Nephron (organoid): Measurements from ENCODE around the gene ZWILCH.

Experiments used
- H3K27ac Mint-ChIP-seq, 3 experiments: 2 replicates each; pipeline ENCODE4 v1.8.0; 2020; ENCODE audit warnings: mixed read lengths in 3 of 3, mild to moderate bottlenecking in 2 of 3, moderate library complexity in 1 of 3
- H3K27me3 Mint-ChIP-seq: 2 replicates; pipeline ENCODE4 v1.8.0; 2021; ENCODE audit warnings: low read depth, mild to moderate bottlenecking, moderate library complexity, mixed read lengths
- H3K36me3 Mint-ChIP-seq: 2 replicates; pipeline ENCODE4 v1.8.0; 2020; ENCODE audit warnings: low read depth, mixed read lengths
- H3K4me1 Mint-ChIP-seq: 2 replicates; pipeline ENCODE4 v1.8.0; 2020; ENCODE audit warnings: mixed read lengths
- H3K4me3 Mint-ChIP-seq, 3 experiments: 2 replicates each; pipeline ENCODE4 v1.8.0; 2020; ENCODE audit warnings: mild to moderate bottlenecking in 3 of 3, mixed read lengths in 3 of 3, moderate library complexity in 2 of 3
- H3K9me3 Mint-ChIP-seq: 2 replicates; pipeline ENCODE4 v1.8.0; 2020; ENCODE audit warnings: mixed read lengths
- TF ChIP-seq, protein P1 (sequence below), 3 experiments: fragments of 200-600 bp; sonication (generic); IDR thresholded peaks; one replicate each; pipeline ENCODE4 v1.5.0; 2021; ENCODE audit warnings: antibody characterized with exemption in 3 of 3; ENCODE audit not compliant: unreplicated experiment in 3 of 3

The ZWILCH gene

DNA sequence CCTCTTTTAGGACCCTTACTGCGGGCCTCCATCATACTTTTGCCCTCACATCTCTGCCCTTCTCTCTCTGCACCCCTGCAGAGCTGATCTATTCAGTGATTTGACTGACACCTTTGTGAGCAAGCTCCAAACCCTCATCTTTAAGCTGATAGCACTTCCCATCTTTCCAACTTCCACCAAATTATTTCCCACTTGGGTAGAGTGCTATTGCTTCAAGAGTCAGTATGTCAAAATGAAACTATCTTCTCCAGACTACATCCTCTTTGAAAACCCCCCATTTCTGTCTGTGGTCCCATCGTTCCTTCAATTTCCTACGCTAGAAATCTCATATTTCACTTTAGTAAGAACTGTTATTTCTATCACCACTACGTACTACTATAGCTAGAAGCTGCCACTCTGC lies 19.7 kb downstream of the ZWILCH start:
- Mint-ChIP-seq H3K27ac (no peak overlapping the region), H3K9me3 (no peaks in the 10 kb centered on the region), H3K27me3 (no peaks in the 10 kb centered on the region), H3K36me3 (peaks cover 16% of the 10 kb centered on the region), H3K4me1 (no peaks in the 10 kb centered on the region), H3K4me3 (no peak overlapping the region)
- TF ChIP-seq, protein P1, sequence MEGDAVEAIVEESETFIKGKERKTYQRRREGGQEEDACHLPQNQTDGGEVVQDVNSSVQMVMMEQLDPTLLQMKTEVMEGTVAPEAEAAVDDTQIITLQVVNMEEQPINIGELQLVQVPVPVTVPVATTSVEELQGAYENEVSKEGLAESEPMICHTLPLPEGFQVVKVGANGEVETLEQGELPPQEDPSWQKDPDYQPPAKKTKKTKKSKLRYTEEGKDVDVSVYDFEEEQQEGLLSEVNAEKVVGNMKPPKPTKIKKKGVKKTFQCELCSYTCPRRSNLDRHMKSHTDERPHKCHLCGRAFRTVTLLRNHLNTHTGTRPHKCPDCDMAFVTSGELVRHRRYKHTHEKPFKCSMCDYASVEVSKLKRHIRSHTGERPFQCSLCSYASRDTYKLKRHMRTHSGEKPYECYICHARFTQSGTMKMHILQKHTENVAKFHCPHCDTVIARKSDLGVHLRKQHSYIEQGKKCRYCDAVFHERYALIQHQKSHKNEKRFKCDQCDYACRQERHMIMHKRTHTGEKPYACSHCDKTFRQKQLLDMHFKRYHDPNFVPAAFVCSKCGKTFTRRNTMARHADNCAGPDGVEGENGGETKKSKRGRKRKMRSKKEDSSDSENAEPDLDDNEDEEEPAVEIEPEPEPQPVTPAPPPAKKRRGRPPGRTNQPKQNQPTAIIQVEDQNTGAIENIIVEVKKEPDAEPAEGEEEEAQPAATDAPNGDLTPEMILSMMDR (IDR thresholded peaks at IDR 0.05; ENCODE audit: unreplicated experiment in 3 of 3): no peak

DNA sequence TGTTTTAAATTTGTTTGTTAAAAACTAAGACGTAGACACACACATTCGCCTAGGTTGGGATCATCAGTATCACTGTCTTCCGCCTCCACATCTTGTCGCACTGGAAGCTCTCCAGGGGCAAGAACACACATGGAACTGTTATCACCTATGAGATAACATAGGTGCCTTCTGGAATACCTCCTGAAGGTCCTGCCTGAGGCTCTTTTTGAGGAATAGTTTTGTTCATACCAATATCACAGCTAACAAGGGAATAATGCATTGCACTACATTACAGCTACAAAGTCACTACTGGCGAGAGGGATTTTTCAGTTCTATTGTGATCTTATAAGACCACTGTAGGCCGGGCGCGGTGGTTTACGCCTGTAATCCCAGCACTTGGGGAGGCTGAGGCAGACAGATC lies 29.9 kb downstream of the ZWILCH start:
- Mint-ChIP-seq H3K4me1 (no peaks in the 10 kb centered on the region), H3K27me3 (no peaks in the 10 kb centered on the region), H3K4me3 (no peak overlapping the region), H3K36me3 (peaks cover 28% of the 10 kb centered on the region), H3K27ac (no peak overlapping the region), H3K9me3 (no peaks in the 10 kb centered on the region)
- TF ChIP-seq, protein P1 (IDR thresholded peaks at IDR 0.05; ENCODE audit: unreplicated experiment in 3 of 3): no peak

DNA sequence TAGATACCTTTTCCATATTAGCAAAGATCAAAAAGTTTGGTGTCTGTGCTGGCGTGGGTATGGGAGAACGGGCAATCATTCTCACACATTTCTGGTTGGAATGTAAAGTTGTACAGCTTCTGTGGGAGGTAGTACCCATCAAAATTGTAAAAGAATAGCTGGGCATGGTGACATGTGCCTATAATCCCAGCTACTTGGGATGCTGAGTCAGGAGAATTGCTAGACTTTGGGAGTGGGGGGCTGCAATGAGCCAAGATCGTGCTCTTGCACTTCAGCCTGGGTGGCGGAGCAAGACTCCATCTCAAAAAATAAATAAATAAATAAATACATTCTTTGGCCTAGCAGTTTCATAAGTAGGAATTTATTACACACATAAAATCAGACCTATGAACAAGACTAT lies 37.8 kb downstream of the ZWILCH start:
- no peaks in the 10 kb centered on the region for H3K9me3 Mint-ChIP-seq
- peaks cover 51% of the 10 kb centered on the region for H3K36me3 Mint-ChIP-seq
- no peaks in the 10 kb centered on the region for H3K4me1 Mint-ChIP-seq
- no peak overlapping the region for H3K27ac Mint-ChIP-seq
- no peaks in the 10 kb centered on the region for H3K27me3 Mint-ChIP-seq
- no peak overlapping the region for H3K4me3 Mint-ChIP-seq
- TF ChIP-seq, protein P1 (IDR thresholded peaks at IDR 0.05; ENCODE audit: unreplicated experiment in 3 of 3): no peak

DNA sequence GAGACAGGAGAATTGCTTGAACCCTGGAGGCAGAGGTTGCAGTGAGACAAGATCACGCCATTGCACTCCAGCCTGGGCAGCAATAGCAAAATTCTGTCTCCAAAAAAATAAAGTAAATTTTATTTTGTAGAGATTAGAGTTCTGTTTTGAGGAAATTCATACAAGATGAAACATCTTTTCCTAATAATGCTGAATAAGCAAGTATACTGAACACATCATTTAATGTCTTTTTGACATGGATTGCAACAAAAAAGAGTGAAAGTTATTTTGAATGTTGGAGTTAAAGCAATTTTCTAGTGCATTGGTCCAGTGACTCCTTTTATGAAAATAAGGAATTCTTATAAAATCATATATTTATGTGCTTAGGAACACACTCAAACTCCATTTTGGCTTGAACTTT lies 40.1 kb downstream of the ZWILCH start:
- Mint-ChIP-seq H3K9me3 (no peaks in the 10 kb centered on the region), H3K36me3 (peaks cover 45% of the 10 kb centered on the region), H3K4me1 (no peaks in the 10 kb centered on the region), H3K4me3 (no peak overlapping the region), H3K27ac (no peak overlapping the region), H3K27me3 (no peaks in the 10 kb centered on the region)
- TF ChIP-seq, protein P1 (IDR thresholded peaks at IDR 0.05; ENCODE audit: unreplicated experiment in 3 of 3): no peak

DNA sequence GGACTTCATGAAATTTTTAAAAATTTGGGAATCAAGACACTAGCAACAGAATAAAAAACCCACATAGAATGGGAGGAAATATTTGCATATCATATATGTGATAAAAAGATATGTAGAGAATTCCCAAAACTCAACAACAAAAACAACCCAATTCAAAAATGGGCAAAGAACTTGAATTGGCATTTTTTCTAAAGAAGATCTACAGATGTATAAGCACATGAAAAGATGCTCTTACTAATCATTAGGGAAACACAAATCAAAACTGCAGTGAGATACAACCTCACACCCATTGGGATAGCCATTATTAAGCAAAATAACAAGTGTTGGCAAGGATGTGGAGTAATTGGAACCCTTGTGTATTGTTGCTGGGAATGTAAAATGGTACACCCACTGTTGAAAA lies 50.6 kb downstream of the ZWILCH start:
- TF ChIP-seq, protein P1 (IDR thresholded peaks at IDR 0.05; ENCODE audit: unreplicated experiment in 3 of 3): no peak
- no peaks in the 10 kb centered on the region for H3K4me1 Mint-ChIP-seq
- no peak overlapping the region for H3K4me3 Mint-ChIP-seq
- H3K27me3 Mint-ChIP-seq: peaks cover 2% of the 10 kb centered on the region
- H3K27ac Mint-ChIP-seq: no peak overlapping the region
- H3K36me3 Mint-ChIP-seq: peaks cover 19% of the 10 kb centered on the region
- H3K9me3 Mint-ChIP-seq: peaks cover 6% of the 10 kb centered on the region

DNA sequence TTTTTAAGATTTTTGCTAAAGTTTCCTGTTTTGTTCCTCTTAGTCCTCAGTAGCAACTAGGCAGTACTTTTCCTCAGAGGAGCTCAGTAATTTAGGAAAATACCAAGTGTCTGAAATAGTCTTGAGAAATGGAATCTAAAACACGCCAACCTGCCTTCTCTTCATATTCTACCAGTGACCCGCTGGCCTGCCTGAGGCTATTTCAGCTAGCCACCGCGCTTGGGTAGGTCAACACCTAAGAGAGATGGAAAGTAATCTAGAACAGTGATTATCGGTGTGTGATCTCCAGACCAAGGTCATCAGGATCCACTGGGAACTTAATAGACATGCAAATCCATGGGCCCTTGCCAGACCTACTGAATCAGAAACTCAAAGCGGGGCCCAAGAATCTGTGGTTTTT lies 53.1 kb downstream of the ZWILCH start:
- Mint-ChIP-seq H3K27me3 (peaks cover 3% of the 10 kb centered on the region), H3K4me3 (no peak overlapping the region), H3K36me3 (peaks cover 14% of the 10 kb centered on the region), H3K27ac (no peak overlapping the region), H3K4me1 (no peaks in the 10 kb centered on the region), H3K9me3 (peaks cover 6% of the 10 kb centered on the region)
- TF ChIP-seq, protein P1 (IDR thresholded peaks at IDR 0.05; ENCODE audit: unreplicated experiment in 3 of 3): no peak
